GM19035 (cell line): ENCODE measurements around the gene ALDOB.

Experiments
- ATAC-seq: cut with Tn5 transposase; IDR thresholded peaks from one replicate; pipeline ENCODE4 v1.9.1; 2021; ENCODE audit not compliant: unreplicated experiment

Gene ALDOB

DNA sequence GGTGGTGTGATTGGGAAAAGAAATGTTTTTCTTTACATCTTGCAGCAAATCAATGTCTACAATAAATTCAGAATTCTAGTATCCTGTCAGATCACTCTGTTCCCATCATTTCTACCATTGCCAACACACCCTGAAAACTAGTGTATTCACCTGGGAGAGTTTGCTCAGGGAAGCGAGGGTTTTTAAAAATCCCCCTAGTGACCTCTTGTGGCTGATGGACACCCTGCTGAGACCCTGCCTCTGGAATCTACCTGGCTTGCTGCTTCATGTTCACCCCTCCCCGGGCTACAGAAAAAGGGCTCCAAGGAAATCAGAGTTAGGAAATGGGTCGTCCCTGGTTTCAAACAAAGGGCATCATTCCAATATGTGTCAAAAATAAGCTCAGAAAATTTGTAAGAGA is 21.4 kb upstream of the ALDOB start:
- ATAC-seq: no peak

DNA sequence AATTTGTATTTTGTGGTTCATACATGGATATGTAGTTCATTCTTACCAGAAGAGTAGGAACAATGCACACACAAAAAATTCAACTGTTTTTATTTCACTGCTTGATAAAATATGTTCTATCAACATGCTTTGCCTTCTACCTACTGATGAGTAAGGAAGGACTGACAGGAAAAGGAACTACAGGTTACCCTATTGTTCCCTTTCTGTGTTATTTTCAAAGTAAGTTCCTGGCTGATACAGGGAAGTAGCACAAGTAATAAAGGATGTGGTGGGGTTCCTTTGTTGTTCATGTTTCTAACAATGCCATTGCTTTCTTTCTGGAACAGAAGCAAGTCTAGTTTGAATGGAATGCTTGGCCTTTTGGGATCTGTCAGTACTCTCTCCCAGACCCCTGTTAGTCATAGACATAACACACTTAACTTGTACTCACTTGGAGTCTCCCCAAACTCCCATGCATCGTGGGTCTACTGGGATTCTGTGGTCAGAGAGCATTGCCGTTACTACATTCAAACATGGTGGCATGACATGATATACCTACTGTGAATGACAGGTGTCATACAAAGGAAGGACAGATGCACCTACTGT is 20.2 kb upstream of the ALDOB start:
- ATAC-seq: no peak

DNA sequence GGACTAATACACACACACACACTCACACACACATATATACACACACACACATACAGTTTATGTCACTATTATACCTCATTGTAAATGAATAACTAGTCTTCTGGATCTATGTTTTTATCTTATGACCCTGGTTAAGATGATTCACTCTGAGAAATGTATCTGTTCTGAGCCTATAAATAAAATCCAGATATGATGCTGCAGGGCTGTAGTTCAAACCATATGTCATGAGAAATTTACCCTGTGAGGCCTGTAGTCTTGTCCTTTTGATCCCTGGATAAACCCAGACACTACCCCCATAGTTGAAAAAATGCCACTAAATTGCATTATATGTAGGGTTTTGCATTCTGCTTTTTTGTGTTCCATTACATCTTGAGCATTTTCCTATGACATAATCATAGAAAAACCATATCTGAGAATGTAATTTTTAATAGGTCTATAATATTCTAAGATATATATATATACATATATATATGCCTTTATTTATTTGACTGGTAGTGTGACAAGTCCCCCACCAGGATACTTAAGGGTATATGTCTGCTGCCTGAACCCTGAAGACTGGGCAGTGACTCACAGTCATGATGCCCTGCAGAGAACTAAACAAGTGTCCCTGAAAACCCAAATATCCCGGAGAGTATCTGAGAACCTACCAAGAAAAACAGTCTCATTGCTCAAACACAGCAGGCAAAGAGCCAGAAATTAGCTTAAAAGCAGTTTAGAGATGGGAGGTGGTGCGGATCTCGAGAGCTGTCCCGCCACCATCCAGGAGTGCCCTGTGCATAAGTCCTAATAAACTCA is 18.4 kb upstream of the ALDOB start:
- no peak for ATAC-seq

DNA sequence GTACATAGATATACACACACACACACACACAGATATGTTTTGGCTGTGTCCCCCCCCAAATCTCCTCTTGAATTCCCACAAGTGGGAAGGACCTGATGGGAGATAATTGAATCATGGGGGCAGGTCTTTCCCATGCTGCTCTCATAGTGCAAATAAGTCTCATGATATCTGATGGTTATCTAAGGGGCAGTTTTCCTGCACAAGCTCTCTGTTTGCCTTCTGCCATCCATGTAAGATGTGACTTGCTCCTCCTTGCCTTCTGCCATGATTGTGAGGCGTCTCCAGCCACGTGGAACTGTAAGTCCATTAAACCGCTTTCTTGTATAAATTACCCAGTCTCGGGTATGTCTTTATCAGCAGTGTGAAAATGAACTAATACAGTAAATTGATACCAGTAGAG is 15.9 kb upstream of the ALDOB start:
- ATAC-seq: no peak

DNA sequence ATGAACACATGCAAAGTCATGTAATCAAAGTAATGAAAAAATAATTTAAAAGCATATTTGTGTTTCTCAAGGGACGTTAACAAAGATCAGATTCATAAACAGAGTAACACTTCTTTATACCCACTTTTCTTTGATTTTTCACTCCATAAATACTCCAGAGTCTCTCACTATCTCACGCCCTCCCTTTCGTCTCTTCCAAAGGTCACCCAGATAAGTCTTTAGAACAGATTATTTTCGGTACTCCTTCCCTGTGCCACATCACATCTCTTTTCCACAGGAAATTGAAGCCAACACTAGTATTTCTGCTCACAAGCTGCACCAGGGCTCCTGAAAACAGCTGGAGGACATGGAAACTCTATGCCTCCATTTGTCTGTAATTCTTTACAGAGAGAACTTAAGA is 15.4 kb upstream of the ALDOB start:
- ATAC-seq: no peak

DNA sequence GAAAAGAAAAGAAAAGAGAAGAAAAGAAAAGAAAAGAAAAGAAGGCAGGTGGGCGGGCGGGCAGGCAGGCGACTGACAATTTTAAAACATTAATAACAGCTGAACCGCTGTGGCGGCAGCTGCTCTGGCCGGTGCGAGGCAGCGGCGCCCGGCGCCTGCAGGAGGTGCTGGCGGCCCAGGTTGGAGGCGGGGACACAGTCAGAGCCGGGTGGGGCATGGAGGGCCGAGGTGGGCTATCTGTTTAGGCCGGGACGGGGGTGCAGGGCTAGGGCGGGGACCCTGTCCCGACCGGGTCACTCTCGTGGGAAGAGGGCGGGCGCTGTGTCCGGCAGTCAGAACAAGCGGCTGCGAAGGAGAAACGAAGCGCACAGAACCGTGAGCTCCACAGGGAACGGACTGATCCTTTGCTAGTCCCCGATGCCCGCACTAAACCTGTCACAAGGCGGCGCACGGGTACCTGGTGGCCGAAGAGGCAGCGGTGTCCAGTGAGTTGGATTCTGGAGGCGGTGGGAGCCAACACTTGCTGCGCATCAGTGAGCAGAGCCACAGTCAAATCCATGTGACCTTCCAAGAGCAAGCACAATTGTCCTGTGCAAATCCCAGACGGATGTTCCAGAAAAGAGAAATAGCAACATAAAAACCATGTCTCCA is 13.6 kb upstream of the ALDOB start:
- peak; percentile 98 for ATAC-seq

DNA sequence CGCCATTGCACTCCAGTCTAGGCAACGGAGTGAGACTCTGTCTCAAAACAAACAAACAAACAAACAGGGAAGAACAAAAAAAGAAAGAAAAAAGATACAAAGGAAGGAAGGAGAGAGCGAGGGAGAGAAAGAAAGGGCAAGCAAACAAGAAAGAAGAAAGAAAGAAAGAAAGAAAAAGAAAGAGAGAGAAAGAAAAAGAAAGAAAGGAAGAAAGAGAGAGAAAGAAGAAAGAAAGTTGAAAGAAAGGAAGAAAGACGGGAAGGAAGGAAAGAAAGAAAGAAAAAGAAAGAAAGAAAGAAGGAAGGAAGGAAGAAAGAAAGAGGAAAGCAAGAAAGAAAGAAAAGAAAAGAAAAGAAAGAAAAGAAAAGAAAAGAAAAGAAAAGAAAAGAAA is 13.1 kb upstream of the ALDOB start:
- no peak for ATAC-seq

DNA sequence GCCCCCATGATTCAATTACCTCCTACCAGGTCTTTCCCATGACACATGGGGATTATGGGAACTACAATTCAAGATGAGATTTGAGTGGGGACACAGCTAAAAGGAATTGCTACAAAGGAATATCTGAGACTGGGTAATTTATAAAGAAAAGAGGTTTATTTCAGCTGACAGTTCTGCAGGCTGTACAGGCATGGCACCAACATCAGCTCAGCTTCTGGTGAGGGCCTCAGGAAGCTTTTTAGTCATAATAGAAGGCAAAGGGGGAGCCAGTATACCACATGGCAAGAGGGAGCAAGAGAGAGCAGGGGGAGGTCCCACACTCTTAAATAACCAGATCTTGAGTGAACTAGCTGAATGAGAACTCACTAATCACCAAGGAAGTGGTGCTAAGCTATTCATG is 11.2 kb upstream of the ALDOB start:
- no peak for ATAC-seq

DNA sequence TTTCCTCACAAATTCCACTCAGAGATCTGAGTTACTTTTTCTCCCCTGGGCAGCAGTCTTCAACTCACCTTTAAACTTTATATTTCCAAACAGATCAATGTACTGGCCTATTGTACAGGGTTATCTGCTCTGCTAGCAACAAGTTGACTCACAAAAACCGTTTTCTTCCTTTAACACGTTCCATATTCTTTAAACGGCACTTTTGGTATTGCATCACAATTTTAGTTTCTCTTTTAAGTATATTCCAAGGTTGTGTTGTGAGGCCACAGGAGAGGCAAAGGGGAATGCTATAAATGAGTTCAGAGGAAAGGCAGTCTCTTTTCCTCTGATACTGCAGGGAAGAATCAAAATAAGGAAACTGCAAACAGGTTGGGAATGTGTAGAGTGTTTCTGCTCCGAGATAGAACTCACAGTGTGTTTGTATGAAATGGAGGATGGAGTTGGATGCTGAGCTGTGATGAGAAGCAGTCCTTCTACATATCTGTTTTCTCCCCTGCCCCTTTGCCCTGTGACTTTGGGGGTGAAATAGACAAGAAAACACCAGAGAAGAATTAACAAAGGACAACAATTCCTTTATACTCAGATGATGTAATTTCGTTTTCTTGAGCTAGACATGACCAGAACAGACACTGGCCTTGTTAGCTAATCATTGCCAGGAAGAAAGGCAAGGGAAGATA is 9.9 kb upstream of the ALDOB start:
- ATAC-seq: no peak

DNA sequence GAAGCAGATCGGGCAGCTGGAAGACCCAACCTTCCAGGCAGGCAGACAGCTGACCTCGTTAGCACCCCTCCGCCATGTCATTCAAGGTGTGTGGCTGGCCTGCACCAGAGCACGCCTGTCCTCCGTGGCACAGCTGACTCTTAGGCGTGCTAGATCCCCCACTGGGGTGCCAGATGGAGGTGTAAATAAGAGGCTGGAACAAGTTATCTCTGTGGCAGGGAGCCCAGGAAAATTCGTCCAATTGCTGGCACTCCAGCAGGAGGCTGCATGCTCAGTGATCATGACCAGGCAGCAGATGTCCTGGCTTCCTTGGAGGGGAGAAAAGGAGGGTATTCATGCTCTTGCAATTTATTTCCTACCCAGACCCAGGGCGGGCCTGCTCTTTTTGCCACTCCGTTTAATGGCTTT is 7.8 kb upstream of the ALDOB start:
- no peak for ATAC-seq

DNA sequence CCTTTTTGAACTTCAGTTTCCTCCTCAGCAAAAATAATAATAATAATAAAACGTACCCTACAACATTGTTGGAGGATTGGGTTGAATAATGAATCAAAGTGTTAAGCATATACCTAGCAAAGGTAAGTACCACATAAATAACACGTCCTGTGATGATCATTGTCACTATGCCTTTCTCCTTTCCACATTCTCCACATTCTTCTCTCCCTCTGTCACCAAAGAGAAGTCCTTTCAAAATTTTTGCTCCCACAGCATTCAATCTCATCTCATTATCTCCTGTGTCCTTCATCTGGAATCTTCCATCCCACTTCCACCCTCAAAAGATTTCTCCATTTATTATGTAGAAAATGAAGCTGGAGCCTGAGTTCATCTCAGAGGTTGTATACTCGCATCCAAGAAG is 7.2 kb upstream of the ALDOB start:
- no peak for ATAC-seq

DNA sequence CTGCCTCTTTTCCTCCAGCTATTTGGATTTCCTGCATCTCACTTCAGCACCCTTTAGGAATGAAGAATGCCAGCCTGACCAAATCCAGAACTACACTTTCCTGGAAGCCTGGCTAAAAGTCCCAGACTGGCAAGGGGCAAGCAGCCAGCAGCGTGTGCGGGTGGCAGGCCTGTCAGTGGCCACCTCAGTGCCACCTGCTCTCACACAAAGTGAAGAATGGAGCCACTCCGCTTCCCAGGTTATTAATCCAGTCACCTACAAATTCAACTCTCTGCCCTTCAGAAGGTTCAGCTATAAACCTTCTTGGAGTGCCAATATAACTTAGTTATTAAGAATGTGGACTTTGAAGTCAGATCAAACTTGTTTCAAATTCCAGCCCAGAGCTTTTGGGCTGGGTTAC is 6.7 kb upstream of the ALDOB start:
- ATAC-seq: no peak

DNA sequence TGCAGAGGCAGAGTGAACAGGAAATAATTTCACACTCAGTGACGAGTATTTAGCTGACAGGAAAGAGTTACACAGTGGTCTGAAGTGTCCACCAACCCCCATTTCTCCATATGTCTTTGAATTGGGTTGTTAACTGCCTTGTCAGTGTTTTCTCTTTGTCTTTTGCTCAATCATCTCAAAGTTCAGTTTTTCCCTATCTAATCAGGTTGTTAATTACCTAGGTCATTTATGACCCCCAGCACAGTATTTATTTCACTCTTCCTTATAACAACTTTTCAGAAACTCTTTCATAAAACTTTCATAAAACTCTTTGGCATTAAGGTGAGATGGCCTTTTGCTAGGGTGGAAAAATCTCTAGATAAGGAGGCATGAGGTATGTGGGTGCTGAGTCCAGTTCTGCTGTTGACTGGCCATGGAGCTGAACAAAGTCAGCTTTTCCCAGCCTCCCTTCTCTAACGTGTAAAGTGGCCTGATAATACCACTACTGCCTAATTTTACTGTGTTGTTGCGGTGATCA is 5.2 kb upstream of the ALDOB start:
- ATAC-seq: no peak

DNA sequence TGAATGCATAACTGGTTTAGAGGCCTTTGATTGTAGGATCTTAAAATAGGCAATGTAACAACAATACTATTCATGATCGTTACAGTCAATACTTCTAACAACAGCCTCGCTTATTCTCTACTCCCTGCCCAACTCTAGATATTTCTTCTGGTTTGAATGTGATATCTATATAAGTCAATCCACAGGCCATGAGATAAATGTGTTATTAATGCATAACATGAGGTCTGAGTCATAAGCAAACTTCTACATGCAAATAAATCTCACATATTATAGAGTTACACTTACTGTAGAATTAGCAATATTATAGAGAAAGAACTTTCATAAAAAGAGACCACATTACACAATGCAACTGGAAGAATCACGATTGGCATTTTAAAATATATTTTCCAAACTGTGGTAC is 2.9 kb upstream of the ALDOB start:
- no peak for ATAC-seq

DNA sequence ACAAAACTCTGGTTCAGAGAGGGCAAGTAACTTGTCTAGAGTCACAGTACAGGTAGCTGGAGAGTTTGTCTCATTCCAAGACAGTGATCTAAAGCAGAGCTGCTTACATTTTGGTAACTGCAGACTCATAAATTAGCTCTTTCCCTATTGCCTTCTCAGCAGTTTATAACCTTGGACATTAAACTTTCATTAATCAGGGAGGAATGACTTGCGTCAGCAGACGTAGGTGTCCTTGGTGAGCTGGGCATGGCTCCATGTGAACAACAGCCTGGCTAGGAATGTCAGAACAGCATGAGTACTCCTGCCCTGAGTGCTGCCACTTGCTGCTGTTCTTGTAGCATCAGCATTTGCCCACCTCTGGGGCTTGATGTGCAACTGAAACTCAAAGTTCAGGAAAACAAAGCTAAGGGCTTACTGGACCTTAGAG is 2.2 kb upstream of the ALDOB start:
- no peak for ATAC-seq

DNA sequence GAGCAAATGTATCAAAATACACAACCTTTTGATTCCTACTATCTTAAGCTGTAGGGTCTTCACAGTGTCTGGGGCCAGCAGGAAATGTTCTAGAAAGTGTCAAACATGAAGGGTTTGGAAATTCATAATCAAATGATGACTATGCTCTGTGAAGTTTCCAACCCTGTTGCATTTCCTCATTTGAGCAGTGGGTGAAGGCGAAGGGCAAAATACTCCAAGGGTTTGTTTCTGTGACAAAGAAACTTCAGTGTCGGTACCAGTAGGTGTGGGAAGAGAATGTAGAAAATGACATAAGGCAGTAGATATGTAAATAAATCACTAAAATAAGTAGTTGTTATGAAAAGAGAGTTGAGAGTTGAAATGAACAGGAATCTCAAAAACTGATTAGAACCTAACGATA is 576 bp downstream of the ALDOB start:
- ATAC-seq: no peak

DNA sequence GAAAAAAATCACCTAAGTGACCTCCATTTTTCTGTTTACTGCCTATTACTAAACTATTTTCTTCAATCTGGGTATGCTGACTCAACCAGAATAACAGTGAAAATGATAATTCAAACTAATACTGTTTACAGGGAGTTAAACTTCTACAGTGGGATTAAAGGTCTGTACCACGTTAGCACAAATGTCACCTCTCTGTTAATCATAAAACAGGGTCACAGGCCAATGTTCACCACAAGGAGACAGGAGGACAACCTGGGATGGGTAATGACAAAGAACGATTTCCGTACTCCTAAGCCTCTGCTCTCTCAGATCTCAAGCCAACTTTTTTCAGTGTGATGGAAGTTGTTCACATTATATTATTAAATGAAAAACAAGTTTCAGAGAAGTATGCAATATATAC is 2.3 kb downstream of the ALDOB start:
- ATAC-seq: no peak

DNA sequence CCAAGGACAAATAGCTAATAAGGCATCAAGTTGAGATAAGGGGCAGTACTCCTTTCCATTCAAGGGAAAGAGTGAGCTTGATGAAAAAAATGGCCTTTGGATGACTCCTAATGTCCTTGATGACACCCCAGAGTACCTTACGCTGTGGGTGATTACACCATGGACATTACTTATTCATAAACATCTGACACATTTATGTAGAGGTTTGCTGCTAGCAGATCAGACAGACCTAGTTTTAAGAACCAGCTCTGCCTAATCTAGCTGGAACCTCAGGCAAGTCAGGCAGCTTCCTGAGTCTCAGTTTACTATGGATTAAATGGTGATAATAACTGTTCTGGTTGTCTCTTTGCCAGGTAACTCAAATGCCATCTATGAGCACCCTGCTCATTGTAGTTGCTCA is 2.8 kb downstream of the ALDOB start:
- no peak for ATAC-seq

DNA sequence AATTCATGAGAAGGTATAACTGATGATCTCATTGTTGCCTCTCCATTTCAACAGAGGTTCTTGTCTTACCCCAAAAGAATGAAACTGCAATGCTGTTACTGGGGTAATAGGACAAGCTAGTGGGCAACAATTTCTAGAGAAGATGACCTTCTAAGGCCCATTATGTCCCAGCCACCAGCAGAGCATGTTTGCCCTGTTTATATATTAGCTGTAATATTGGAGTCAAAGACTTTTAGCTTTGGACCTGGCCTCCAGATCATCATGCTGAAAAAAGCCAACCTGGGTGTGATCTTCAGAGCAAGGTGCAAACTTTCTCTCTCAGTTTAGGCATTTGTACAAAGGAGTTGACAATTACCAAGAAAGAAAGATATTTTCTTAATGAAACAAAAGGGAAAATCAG is 3.4 kb downstream of the ALDOB start:
- no peak for ATAC-seq

DNA sequence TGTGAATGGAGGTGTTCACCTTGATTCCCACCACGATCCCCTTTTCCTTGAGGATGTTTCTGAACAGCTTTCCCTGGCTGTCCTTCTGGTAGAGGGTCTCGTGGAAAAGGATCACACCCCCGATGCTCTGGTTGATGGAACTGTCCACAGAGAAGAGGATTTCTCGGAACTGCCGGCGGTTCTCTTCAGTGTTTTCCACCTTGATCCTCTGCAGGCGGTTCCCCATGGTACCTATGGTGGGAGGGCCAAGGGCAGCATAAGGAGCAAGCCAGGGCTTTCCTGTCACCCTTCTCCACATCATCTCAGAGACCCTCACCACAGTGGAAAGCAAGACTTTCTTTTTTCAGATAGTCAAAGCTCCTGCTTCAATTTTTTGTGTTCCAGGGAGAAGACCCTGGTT is 5.8 kb downstream of the ALDOB start:
- ATAC-seq: no peak

DNA sequence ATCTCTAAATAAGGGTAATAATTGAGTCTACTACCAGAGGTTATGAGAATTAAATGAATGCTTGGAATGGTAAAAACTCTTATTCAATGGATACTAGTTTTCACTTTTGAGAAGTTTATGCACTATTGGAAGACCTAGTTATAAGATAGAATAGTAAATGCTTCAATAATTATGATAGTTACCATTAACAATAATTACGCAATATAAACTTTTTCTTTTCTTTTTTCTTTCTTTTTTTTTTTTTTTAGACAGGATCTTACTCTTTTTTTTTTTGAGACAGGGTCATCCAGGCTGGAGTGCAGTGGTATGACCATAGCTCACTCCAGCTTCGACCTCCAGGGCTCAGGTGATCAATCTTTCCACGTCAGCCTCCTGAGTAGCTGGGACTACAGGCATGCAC is 6.7 kb downstream of the ALDOB start:
- ATAC-seq: no peak
